ENCODE data around the gene SMR3A. TPM values are rescaled to one million over a fixed set of nuclear protein-coding genes. Genes with fewer than 3 reads are reported as not detected.

The SMR3A gene
- total RNA-seq, 1 donor = not detected

DNA sequence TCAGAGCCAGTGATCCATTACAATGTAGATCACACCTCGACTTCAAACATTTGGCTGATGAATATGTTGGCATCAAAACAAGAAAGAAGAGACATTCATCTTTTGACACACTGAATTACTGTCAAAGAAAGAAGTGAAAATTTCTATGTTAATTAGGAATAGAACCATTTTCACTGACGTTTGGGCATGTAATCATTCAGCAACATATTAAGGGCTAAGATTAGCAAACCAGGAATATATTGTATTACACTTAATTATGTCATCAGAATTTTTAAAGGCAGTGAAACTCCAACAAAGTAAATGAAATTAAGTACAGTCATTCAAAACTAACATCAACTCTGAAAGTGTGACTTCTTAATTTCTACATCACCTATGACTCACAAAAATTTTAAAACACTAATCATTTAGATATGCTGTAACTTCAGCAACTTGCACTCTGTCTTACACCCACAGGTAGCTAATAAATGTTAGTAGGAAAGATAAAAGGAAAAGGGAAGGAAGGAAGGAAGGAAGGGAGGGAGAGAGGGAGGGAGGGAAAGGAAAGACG, 1.4 kb upstream of the SMR3A start:
- no peak overlapping the region for H3K27ac ChIP-seq (ENCODE audit: low read depth, low read length)
- no peaks in the 10 kb centered on the region for H3K27me3 ChIP-seq (ENCODE audit: insufficient read depth, low read length)
- H3K36me3 ChIP-seq (ENCODE audit: insufficient read depth, low read length) = no peaks in the 10 kb centered on the region
- no peak overlapping the region for H2AFZ ChIP-seq (ENCODE audit: low read length)
- TF ChIP-seq, protein P1, sequence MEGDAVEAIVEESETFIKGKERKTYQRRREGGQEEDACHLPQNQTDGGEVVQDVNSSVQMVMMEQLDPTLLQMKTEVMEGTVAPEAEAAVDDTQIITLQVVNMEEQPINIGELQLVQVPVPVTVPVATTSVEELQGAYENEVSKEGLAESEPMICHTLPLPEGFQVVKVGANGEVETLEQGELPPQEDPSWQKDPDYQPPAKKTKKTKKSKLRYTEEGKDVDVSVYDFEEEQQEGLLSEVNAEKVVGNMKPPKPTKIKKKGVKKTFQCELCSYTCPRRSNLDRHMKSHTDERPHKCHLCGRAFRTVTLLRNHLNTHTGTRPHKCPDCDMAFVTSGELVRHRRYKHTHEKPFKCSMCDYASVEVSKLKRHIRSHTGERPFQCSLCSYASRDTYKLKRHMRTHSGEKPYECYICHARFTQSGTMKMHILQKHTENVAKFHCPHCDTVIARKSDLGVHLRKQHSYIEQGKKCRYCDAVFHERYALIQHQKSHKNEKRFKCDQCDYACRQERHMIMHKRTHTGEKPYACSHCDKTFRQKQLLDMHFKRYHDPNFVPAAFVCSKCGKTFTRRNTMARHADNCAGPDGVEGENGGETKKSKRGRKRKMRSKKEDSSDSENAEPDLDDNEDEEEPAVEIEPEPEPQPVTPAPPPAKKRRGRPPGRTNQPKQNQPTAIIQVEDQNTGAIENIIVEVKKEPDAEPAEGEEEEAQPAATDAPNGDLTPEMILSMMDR (IDR thresholded peaks at IDR 0.05; ENCODE audit: extremely low read depth, low read depth, low read length) = no peak
- DNase-seq (ENCODE audit: insufficient read length, low spot score, missing footprints) = no peak
- no peaks in the 10 kb centered on the region for H3K4me1 ChIP-seq (ENCODE audit: insufficient read depth, low read length)
- H3K9me3 ChIP-seq (ENCODE audit: low read depth, low read length) = no peaks in the 10 kb centered on the region
- no peak overlapping the region for H3K4me3 ChIP-seq (ENCODE audit: insufficient read depth, low read length)
- no peaks in the 10 kb centered on the region for H3K79me2 ChIP-seq (ENCODE audit: insufficient read depth, low read length)
- no peaks in the 10 kb centered on the region for H4K20me1 ChIP-seq (ENCODE audit: insufficient read depth, low read length)
- no peak overlapping the region for H3K4me2 ChIP-seq (ENCODE audit: insufficient read depth, low read length)

DNA sequence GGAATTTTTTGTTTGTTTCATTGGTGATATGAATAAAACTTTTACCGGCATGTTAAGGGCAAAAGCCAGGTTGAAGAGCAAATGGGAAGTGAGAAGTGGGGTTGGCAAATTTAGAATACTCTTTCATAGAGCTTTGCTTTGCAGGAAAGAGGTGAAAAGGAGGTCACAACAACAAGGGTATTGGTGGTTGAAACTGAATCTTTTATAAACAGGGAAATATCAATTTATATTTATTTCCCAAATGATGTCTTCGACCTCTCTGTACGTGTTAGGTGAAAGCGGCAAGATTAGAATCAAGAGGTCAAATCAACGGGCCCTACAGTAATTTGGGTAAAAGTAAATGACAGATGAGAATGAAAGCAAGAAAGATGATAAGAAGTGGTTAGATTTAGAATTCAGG, 3.4 kb downstream of the SMR3A start:
- no peak overlapping the region for H3K27ac ChIP-seq (ENCODE audit: low read depth, low read length)
- no peaks in the 10 kb centered on the region for H3K79me2 ChIP-seq (ENCODE audit: insufficient read depth, low read length)
- no peaks in the 10 kb centered on the region for H3K27me3 ChIP-seq (ENCODE audit: insufficient read depth, low read length)
- DNase-seq (ENCODE audit: insufficient read length, low spot score, missing footprints) = no peak
- H3K9me3 ChIP-seq (ENCODE audit: low read depth, low read length) = no peaks in the 10 kb centered on the region
- no peak overlapping the region for H3K4me3 ChIP-seq (ENCODE audit: insufficient read depth, low read length)
- H2AFZ ChIP-seq (ENCODE audit: low read length) = no peak overlapping the region
- no peaks in the 10 kb centered on the region for H4K20me1 ChIP-seq (ENCODE audit: insufficient read depth, low read length)
- H3K36me3 ChIP-seq (ENCODE audit: insufficient read depth, low read length) = no peaks in the 10 kb centered on the region
- H3K4me1 ChIP-seq (ENCODE audit: insufficient read depth, low read length) = no peaks in the 10 kb centered on the region
- TF ChIP-seq, protein P1 (IDR thresholded peaks at IDR 0.05; ENCODE audit: extremely low read depth, low read depth, low read length) = no peak
- no peak overlapping the region for H3K4me2 ChIP-seq (ENCODE audit: insufficient read depth, low read length)

DNA sequence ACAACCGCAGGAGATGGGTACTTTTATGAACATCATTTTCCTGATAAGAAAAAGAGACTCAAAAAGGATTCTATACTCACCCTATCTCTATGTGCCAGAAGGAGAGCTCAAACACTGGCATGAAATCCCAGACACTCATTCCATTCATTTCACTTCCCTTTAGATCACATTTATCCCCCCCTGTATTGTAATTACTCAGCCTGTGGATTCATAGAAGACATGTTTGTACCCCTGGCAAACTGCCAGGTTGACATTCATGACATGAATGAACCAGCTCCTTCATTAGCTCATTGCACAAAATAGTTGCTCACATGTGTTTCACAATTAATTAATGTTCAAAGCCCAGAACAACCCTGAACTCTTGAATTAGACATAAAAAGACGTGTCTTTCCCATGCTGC, 4.9 kb downstream of the SMR3A start:
- no peaks in the 10 kb centered on the region for H3K27me3 ChIP-seq (ENCODE audit: insufficient read depth, low read length)
- no peaks in the 10 kb centered on the region for H3K36me3 ChIP-seq (ENCODE audit: insufficient read depth, low read length)
- DNase-seq (ENCODE audit: insufficient read length, low spot score, missing footprints) = no peak
- H3K27ac ChIP-seq (ENCODE audit: low read depth, low read length) = no peak overlapping the region
- no peak overlapping the region for H2AFZ ChIP-seq (ENCODE audit: low read length)
- H4K20me1 ChIP-seq (ENCODE audit: insufficient read depth, low read length) = no peaks in the 10 kb centered on the region
- H3K9me3 ChIP-seq (ENCODE audit: low read depth, low read length) = no peaks in the 10 kb centered on the region
- no peaks in the 10 kb centered on the region for H3K4me1 ChIP-seq (ENCODE audit: insufficient read depth, low read length)
- no peaks in the 10 kb centered on the region for H3K79me2 ChIP-seq (ENCODE audit: insufficient read depth, low read length)
- no peak overlapping the region for H3K4me2 ChIP-seq (ENCODE audit: insufficient read depth, low read length)
- H3K4me3 ChIP-seq (ENCODE audit: insufficient read depth, low read length) = no peak overlapping the region
- TF ChIP-seq, protein P1 (IDR thresholded peaks at IDR 0.05; ENCODE audit: extremely low read depth, low read depth, low read length) = no peak

DNA sequence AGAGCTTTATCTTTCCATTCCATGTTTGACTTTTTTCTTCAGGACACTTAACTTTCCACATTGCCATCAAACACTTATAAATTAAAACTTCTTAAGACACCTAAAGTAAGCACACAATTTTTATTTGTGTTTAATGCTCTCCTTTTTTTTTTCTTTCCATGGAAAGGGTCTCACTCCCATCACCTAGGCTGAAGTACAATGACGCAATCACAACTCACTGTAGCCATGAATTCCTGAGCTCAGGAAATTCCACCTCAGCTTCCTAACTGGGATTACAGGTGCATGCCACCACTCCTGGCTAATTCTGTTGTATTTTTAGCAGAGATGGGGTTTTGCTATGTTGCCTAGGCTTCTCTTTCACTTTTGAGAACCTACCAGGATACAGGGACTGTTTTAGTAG, 7.3 kb downstream of the SMR3A start:
- no peaks in the 10 kb centered on the region for H3K4me1 ChIP-seq (ENCODE audit: insufficient read depth, low read length)
- no peaks in the 10 kb centered on the region for H4K20me1 ChIP-seq (ENCODE audit: insufficient read depth, low read length)
- no peaks in the 10 kb centered on the region for H3K9me3 ChIP-seq (ENCODE audit: low read depth, low read length)
- no peak overlapping the region for H2AFZ ChIP-seq (ENCODE audit: low read length)
- TF ChIP-seq, protein P1 (IDR thresholded peaks at IDR 0.05; ENCODE audit: extremely low read depth, low read depth, low read length) = no peak
- no peak overlapping the region for H3K4me3 ChIP-seq (ENCODE audit: insufficient read depth, low read length)
- H3K36me3 ChIP-seq (ENCODE audit: insufficient read depth, low read length) = no peaks in the 10 kb centered on the region
- H3K27me3 ChIP-seq (ENCODE audit: insufficient read depth, low read length) = no peaks in the 10 kb centered on the region
- H3K79me2 ChIP-seq (ENCODE audit: insufficient read depth, low read length) = no peaks in the 10 kb centered on the region
- H3K4me2 ChIP-seq (ENCODE audit: insufficient read depth, low read length) = no peak overlapping the region
- DNase-seq (ENCODE audit: insufficient read length, low spot score, missing footprints) = no peak
- H3K27ac ChIP-seq (ENCODE audit: low read depth, low read length) = no peak overlapping the region
